Right atrium auricular region (tissue), 2 donors: ENCODE results near the gene ALG14. TPM values are rescaled to one million over a fixed set of nuclear protein-coding genes. Genes with fewer than 3 reads are reported as not detected.
"Not testable (repeated sequence)": the region's sequence is repeated elsewhere in the genome, so short reads cannot be mapped to it uniquely, and the experiment has no call there.

Experiments used
- DNase-seq: peaks from one replicate; pipeline ENCODE4 v3.0.0-alpha.2; 2019; ENCODE audit warnings: low spot score
- H3K27ac ChIP-seq, 2 donors: fragments of 200-600 bp; sonication (generic); 1 replicate in 1 of 2; 2 replicates in 1 of 2; pipeline ENCODE4 v1.5.1; 2016 to 2019
- H3K27me3 ChIP-seq, 2 donors: fragments of 200-600 bp; sonication (generic); one replicate each; pipeline versions ENCODE4 v1.5.1 to v1.6.0; 2017 to 2019
- H3K36me3 ChIP-seq: fragments of 200-600 bp; sonication (generic); one replicate; pipeline ENCODE4 v1.5.1; 2016
- H3K4me1 ChIP-seq, 2 donors: fragments of 200-600 bp; sonication (generic); one replicate each; pipeline versions ENCODE4 v1.5.1 to v1.6.0; 2017 to 2019
- H3K4me3 ChIP-seq, 2 donors: fragments of 200-600 bp; sonication (generic); 1 replicate in 1 of 2; 2 replicates in 1 of 2; pipeline ENCODE4 v1.5.1; 2017 to 2019; ENCODE audit warnings: mild to moderate bottlenecking in 1 of 2, moderate library complexity in 1 of 2
- H3K9me3 ChIP-seq, 2 donors: fragments of 200-600 bp; sonication (generic); one replicate each; pipeline ENCODE4 v1.5.1; 2019
- total RNA-seq, 2 donors: library from RNA; depleted of rRNA; stranded (reverse); fragments of >200 nt; gene quantifications; one replicate each; pipeline ENCODE4 v1.1.0, GENCODE V29; 2016
- TF ChIP-seq, protein P1 (sequence below), 2 donors: fragments of 200-600 bp; sonication (generic); IDR thresholded peaks; one replicate each; pipeline ENCODE4 v1.5.1; 2019; ENCODE audit warnings: antibody characterized with exemption in 2 of 2

Gene ALG14
- total RNA-seq, 2 donors from 2014 or later = 0.74 to 0.79 TPM

DNA sequence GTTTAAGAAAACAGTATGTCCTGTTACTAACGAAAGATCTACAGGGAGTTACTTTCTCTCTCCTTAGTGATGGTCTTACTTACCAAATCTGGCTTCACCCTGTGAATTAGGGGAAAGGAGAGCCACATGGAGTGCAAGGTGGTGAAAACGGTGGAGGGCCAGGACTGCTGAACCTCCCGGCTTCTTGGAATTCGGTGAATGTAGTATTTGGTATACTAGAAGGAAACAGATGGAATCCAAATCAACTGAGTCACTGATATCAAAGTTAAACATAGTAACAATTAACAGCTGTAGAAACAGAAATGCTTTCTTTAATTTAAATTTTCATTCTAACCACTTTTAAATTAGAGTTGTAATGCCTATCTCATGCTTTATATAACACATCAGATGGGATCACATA is 45.7 kb downstream of the ALG14 start:
- H3K36me3 ChIP-seq = peaks cover 9% of the 10 kb centered on the region
- H3K27me3 ChIP-seq = no peaks in the 10 kb centered on the region
- H3K4me3 ChIP-seq = no peak overlapping the region
- DNase-seq = no peak
- peaks cover 0 to 6% of the 10 kb centered on the region in 2 donors for H3K4me1 ChIP-seq
- H3K9me3 ChIP-seq = peaks cover 0 to 18% of the 10 kb centered on the region in 2 donors
- TF ChIP-seq, protein P1, sequence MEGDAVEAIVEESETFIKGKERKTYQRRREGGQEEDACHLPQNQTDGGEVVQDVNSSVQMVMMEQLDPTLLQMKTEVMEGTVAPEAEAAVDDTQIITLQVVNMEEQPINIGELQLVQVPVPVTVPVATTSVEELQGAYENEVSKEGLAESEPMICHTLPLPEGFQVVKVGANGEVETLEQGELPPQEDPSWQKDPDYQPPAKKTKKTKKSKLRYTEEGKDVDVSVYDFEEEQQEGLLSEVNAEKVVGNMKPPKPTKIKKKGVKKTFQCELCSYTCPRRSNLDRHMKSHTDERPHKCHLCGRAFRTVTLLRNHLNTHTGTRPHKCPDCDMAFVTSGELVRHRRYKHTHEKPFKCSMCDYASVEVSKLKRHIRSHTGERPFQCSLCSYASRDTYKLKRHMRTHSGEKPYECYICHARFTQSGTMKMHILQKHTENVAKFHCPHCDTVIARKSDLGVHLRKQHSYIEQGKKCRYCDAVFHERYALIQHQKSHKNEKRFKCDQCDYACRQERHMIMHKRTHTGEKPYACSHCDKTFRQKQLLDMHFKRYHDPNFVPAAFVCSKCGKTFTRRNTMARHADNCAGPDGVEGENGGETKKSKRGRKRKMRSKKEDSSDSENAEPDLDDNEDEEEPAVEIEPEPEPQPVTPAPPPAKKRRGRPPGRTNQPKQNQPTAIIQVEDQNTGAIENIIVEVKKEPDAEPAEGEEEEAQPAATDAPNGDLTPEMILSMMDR (IDR thresholded peaks at IDR 0.05) = no peak
- H3K27ac ChIP-seq = no peak overlapping the region

DNA sequence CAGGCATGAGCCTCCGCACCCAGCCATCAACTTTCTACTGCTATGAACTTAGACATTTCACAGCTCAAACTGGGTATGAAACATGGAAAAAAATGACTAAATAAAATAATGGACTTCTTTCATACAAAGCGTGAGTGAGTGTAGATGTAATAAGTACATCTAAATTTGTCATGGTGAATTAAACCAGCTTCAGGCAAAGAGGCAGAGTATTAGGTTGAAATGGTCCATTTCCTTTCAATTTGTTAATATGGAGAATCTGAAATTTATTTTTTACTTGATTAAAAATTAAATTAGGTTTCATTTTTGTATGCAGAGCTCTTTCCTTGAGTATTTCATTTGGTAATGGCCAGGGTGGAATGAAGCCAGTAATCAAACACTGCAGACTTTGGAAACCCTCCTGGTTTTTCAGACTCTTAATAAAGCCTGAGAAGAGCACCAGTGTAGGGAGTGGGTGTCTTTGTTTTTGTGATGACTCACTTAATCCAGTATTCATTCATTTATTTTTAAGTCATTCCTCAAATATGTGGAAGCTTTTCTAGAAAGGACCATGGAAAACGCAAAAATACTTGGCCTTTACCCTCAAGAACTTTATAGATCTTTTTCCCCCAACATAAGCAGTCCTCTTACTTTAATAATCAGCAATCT is 49.2 kb downstream of the ALG14 start:
- peaks cover 9% of the 10 kb centered on the region for H3K36me3 ChIP-seq
- no peak overlapping the region for H3K4me3 ChIP-seq

DNA sequence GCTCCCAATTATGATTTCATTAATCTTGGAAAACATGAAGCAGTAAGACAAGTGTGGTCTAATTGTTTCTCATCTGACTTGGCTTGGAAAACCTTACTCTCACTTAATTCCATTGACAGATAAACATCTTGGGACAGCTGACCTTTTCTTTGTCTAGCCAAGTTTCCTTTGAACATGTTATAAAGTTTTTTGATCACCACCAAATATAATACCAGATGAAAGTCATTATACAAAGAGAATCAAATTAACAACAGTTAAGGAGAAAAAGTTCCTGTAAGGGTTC is 50.2 kb downstream of the ALG14 start:
- peaks cover 0 to 26% of the 10 kb centered on the region in 2 donors for H3K4me1 ChIP-seq
- peak overlapping the region; percentile 52 to 72 for H3K27ac ChIP-seq
- no peak overlapping the region for H3K4me3 ChIP-seq

More for the DNA sequence above, 49.2 kb downstream of the ALG14 start:
- Histone ChIP-seq H3K27me3 (no peaks in the 10 kb centered on the region), H3K27ac (peak overlapping the region; percentile 56 to 72), H3K9me3 (peaks cover 0 to 8% of the 10 kb centered on the region in 2 donors), H3K4me1 (peaks cover 0 to 21% of the 10 kb centered on the region in 2 donors)
- TF ChIP-seq, protein P1 (IDR thresholded peaks at IDR 0.05) = no peak
- DNase-seq = no peak

DNA sequence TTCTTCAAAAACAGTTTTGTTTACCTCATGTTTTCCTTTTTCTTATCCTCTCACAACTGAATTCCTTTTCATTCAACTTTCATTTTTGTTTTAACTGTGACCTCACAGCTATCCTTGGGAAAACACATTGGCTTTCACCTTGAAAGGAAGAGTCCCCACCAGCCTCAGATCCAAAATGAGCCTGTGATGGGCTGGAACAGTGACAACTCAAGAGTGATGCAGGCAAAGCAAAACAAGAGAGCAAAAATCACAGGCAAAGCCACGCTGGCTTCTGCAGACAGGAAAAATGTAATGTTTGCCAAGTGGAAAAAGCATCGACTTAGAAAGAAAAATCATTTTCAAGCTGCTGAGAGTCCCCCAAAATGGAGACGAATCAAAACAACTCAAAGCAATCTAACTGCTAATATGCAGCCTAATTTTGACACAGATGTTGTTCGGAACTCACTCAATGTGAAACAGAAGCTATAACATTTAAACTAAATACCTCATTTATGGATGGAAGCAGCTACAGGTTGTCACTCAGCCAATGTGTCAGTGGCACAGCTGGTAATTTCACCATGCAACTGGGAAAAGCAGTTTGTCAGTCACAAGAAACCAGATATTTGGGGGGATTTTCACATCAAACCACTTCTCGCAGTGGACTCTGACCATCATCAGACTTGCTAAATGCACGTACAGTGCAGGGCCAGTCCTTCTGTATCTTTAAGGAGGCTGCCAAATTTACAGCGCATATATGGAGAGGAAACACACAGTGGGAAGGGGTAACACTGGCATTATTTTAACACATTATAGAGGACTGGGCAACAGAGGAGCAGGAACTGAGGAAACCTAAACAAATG is 50.7 kb downstream of the ALG14 start:
- Histone ChIP-seq H3K27me3 (no peaks in the 10 kb centered on the region), H3K27ac (peak overlapping the region; percentile 52 to 72), H3K9me3 (peaks cover 0 to 8% of the 10 kb centered on the region in 2 donors), H3K4me1 (peaks cover 0 to 26% of the 10 kb centered on the region in 2 donors), H3K36me3 (peaks cover 9% of the 10 kb centered on the region), H3K4me3 (peak overlapping the region in 1 of 2 donors; percentile 0)
- no peak for DNase-seq
- TF ChIP-seq, protein P1 (IDR thresholded peaks at IDR 0.05) = no peak

More for the DNA sequence above, 50.2 kb downstream of the ALG14 start:
- DNase-seq = no peak
- TF ChIP-seq, protein P1 (IDR thresholded peaks at IDR 0.05) = no peak
- peaks cover 0 to 8% of the 10 kb centered on the region in 2 donors for H3K9me3 ChIP-seq
- no peaks in the 10 kb centered on the region for H3K27me3 ChIP-seq
- peaks cover 9% of the 10 kb centered on the region for H3K36me3 ChIP-seq

DNA sequence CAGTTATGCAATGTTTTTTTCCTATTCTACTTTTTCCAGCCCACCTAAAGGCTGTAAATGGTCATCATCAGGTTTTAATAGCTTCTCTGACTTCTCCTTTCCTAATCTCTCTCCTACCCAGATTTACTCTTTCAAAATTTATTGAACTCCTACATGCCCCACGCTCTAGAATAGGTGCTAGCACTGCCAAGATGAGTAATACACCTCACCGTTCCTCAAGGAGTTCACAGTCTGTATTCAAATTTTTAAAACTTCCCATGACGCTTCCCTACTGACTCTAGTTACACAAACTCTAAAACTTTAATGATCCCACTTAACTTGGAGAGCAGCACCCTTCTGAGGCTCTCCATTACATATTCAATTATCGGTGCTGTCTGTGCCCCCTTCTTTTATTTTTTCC is 51.6 kb downstream of the ALG14 start:
- Histone ChIP-seq H3K27me3 (no peaks in the 10 kb centered on the region), H3K4me3 (no peak overlapping the region), H3K9me3 (peaks cover 0 to 8% of the 10 kb centered on the region in 2 donors), H3K36me3 (peaks cover 9% of the 10 kb centered on the region), H3K27ac (peak overlapping the region; percentile 52 to 72), H3K4me1 (peaks cover 0 to 26% of the 10 kb centered on the region in 2 donors)
- TF ChIP-seq, protein P1 (IDR thresholded peaks at IDR 0.05) = no peak
- no peak for DNase-seq

DNA sequence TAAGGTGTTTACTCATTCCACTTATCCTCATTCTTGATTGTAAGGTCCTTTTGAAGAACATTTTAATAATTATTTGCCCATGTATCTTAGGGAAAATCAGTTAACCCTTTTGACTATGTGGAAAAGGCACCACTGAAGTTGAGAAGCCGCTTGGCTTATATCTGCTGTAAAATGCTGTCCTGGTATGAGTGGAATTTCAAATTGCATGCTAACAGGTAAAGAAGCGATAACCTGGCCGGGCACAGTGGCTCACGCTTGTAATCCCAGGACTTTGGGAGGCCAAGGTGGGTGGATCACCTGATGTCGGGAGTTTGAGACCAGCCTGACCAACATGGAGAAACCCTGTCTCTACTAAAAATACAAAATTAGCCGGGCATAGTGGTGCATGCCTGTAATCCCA is 53.3 kb downstream of the ALG14 start:
- peaks cover 0 to 31% of the 10 kb centered on the region in 2 donors for H3K4me1 ChIP-seq
- H3K4me3 ChIP-seq, H3K9me3 ChIP-seq, H3K27me3 ChIP-seq, H3K36me3 ChIP-seq, DNase-seq, H3K27ac ChIP-seq: not testable (repeated sequence)
